Left lung (tissue), 10 donors: ENCODE results near the gene KRTAP2-3. TPM values are rescaled to one million over a fixed set of nuclear protein-coding genes. Genes with fewer than 3 reads are reported as not detected.
"Not testable (repeated sequence)": the region's sequence is repeated elsewhere in the genome, so short reads cannot be mapped to it uniquely, and the experiment has no call there.

Experiments
- ATAC-seq: fragments of 200-7000 bp; cut with Tn5 transposase; one replicate; pipeline ENCODE4 v1.9.1; 2020; ENCODE audit warnings: moderate library complexity
- DNase-seq, 4 donors: peaks; one replicate each; pipeline ENCODE4 v3.0.0-alpha.2; 2013 to 2020
- H3K27ac ChIP-seq, 2 donors: fragments of 200-600 bp; sonication (generic) in 1 of 2; one replicate each; pipeline versions ENCODE4 v1.5.0 to v1.8.0; 2020 to 2021
- H3K27me3 ChIP-seq, 2 donors: fragments of 200-600 bp; sonication (generic) in 1 of 2; one replicate each; pipeline versions ENCODE4 v1.5.0 to v1.8.0; 2020 to 2021
- H3K36me3 ChIP-seq, 2 donors: fragments of 200-600 bp; sonication (generic) in 1 of 2; one replicate each; pipeline versions ENCODE4 v1.5.0 to v1.8.0; 2020 to 2021
- H3K4me1 ChIP-seq, 2 donors: fragments of 200-600 bp; one replicate each; pipeline ENCODE4 v1.8.0; 2021
- H3K4me3 ChIP-seq, 2 donors: fragments of 200-600 bp; sonication (generic) in 1 of 2; one replicate each; pipeline versions ENCODE4 v1.5.0 to v1.8.0; 2020 to 2021; ENCODE audit warnings: mild to moderate bottlenecking in 1 of 2
- H3K9me3 ChIP-seq, 2 donors: fragments of 200-600 bp; sonication (generic) in 1 of 2; one replicate each; pipeline versions ENCODE4 v1.5.0 to v1.8.0; 2020 to 2021
- CTCF ChIP-seq, 2 donors: fragments of 200-600 bp; sonication (generic) in 1 of 2; IDR thresholded peaks; one replicate each; pipeline versions ENCODE4 v1.5.0 to v1.8.0; 2021; ENCODE audit warnings: antibody characterized with exemption in 2 of 2
- intact Hi-C, 2 donors: fragments of 100-400 bp; cut with DNase I; formaldehyde crosslinking; loops; one replicate each; pipeline versions ENCODE4 v1.11.2 to v1.14.2; 2022
- polyA plus RNA-seq, 6 donors: library from polyadenylated mRNA; unstranded; fragments of 120-200 nt; gene quantifications; one replicate each; pipeline ENCODE4 v1.2.1, GENCODE V29; 2013; ENCODE audit not compliant: insufficient read length in 6 of 6
- total RNA-seq, 2 donors: library from RNA; stranded (reverse); fragmentation: NEBNext Ultra II Directional; extraction: Animal tissue kit (Norgen Biotek cat#: 25700); gene quantifications; one replicate each; pipeline ENCODE4 v1.2.1, GENCODE V29; 2021
- donor health status: DM: no; HTN: yes; CAD: no.
- donor health status: DM: no; HTN: no; CAD: no.

Gene KRTAP2-3
- total and polyA plus RNA-seq, 8 donors, result 1.2 TPM; not detected in 7

GRCh38 chr17:41101586-41102259, 41.8 kb upstream of the KRTAP2-3 start, which contains the start of gene KRTAP4-16:
Gene KRTAP4-16, minus strand, starts transcription at chr17:41102209. Its CDS starts 0 bp downstream, at chr17:41102209.
- DNase-seq (no peak), ATAC-seq (no peak)
- no peaks in the 10 kb centered on the region for H3K36me3 ChIP-seq
- H3K9me3 ChIP-seq, result no peaks in the 10 kb centered on the region
- H3K4me1 ChIP-seq, result no peaks in the 10 kb centered on the region
- H3K27me3 ChIP-seq, result peaks cover 0 to 9% of the 10 kb centered on the region in 2 donors
- H3K4me3 ChIP-seq, result no peak within 1 kb of the TSS
- intact Hi-C loops, result no loop called here
- H3K27ac ChIP-seq, result no peak within 1 kb of the TSS
- no peak for TF ChIP-seq CTCF (IDR thresholded peaks at IDR 0.05)

- DNase-seq, ATAC-seq, intact Hi-C loops, H3K27me3 ChIP-seq, H3K4me1 ChIP-seq, H3K9me3 ChIP-seq, H3K27ac ChIP-seq, H3K4me3 ChIP-seq, H3K36me3 ChIP-seq: not testable (repeated sequence)
Measured at GRCh38 chr17:41099682-41100480, 40.0 kb upstream of the KRTAP2-3 start.

- ATAC-seq (no peak), DNase-seq (no peak)
- Histone ChIP-seq H3K27ac (no peak overlapping the region), H3K27me3 (peaks cover 0 to 9% of the 10 kb centered on the region in 2 donors), H3K9me3 (no peaks in the 10 kb centered on the region), H3K4me1 (no peaks in the 10 kb centered on the region), H3K4me3 (no peak overlapping the region), H3K36me3 (no peaks in the 10 kb centered on the region)
- TF ChIP-seq CTCF (IDR thresholded peaks at IDR 0.05), result no peak
- intact Hi-C loops, result no loop called here
Measured at GRCh38 chr17:41098481-41098880, 38.6 kb upstream of the KRTAP2-3 start.

- intact Hi-C loops, result no loop called here
Measured at GRCh38 chr17:41098042-41098441, 38.1 kb upstream of the KRTAP2-3 start, which contains the start of gene KRTAP4-8. Gene KRTAP4-8, minus strand, starts transcription at chr17:41098142. Its CDS starts 58 bp downstream, at chr17:41098084.

GRCh38 chr17:41096055-41096454, 36.1 kb upstream of the KRTAP2-3 start:
- Histone ChIP-seq H3K27me3 (peaks cover 0 to 9% of the 10 kb centered on the region in 2 donors), H3K27ac (no peak overlapping the region), H3K36me3 (no peaks in the 10 kb centered on the region), H3K4me1 (no peaks in the 10 kb centered on the region), H3K9me3 (no peaks in the 10 kb centered on the region), H3K4me3 (no peak overlapping the region)
- no peak for TF ChIP-seq CTCF (IDR thresholded peaks at IDR 0.05)
- peak; percentile 31 for ATAC-seq
- DNase-seq, result peak in 2 of 4 donors; percentile 2 to 28
- intact Hi-C loops, result no loop called here

More at GRCh38 chr17:41098042-41098441, 38.1 kb upstream of the KRTAP2-3 start, which contains the start of gene KRTAP4-8:
- TF ChIP-seq CTCF (IDR thresholded peaks at IDR 0.05), result no peak
- no peak within 1 kb of the TSS for H3K27ac ChIP-seq
- no peak for DNase-seq
- no peak within 1 kb of the TSS for H3K4me3 ChIP-seq
- no peak for ATAC-seq
- H3K36me3 ChIP-seq, result no peaks in the 10 kb centered on the region
- peaks cover 0 to 9% of the 10 kb centered on the region in 2 donors for H3K27me3 ChIP-seq
- no peaks in the 10 kb centered on the region for H3K9me3 ChIP-seq
- no peaks in the 10 kb centered on the region for H3K4me1 ChIP-seq

GRCh38 chr17:41088760-41089352, 28.9 kb upstream of the KRTAP2-3 start:
- H3K4me3 ChIP-seq, ATAC-seq, H3K27ac ChIP-seq, H3K4me1 ChIP-seq, H3K36me3 ChIP-seq, H3K9me3 ChIP-seq, intact Hi-C loops, DNase-seq, H3K27me3 ChIP-seq: not testable (repeated sequence)

- H3K9me3 ChIP-seq, H3K4me3 ChIP-seq, intact Hi-C loops, ATAC-seq, H3K36me3 ChIP-seq, H3K4me1 ChIP-seq, H3K27ac ChIP-seq, H3K27me3 ChIP-seq, DNase-seq: not testable (repeated sequence)
Measured at GRCh38 chr17:41084100-41084856, 24.4 kb upstream of the KRTAP2-3 start, which contains the start of gene KRTAP4-7. Gene KRTAP4-7, plus strand, starts transcription at chr17:41084150. Its CDS starts 57 bp downstream, at chr17:41084207.

GRCh38 chr17:41083427-41083826, 23.5 kb upstream of the KRTAP2-3 start:
- H3K27me3 ChIP-seq, H3K27ac ChIP-seq, H3K36me3 ChIP-seq, H3K4me1 ChIP-seq, intact Hi-C loops, H3K4me3 ChIP-seq, DNase-seq, H3K9me3 ChIP-seq: not testable (repeated sequence)
- peak; percentile 64 for ATAC-seq
